Progenitor cell of endocrine pancreas (in vitro differentiated cells): Measurements from ENCODE around the gene BCKDK. TPM values are rescaled to one million over a fixed set of nuclear protein-coding genes. Genes with fewer than 3 reads are reported as not detected.

ENCODE experiments used
- DNase-seq: peaks from one replicate; pipeline ENCODE4 v3.0.0; 2021; ENCODE audit warnings: low spot score; ENCODE audit not compliant: unreplicated experiment
- H3K27ac Mint-ChIP-seq: 2 replicates; pipeline ENCODE4 v1.8.0; 2021; ENCODE audit warnings: mild to moderate bottlenecking, moderate library complexity, mixed read lengths
- H3K27me3 Mint-ChIP-seq: 2 replicates; pipeline ENCODE4 v1.8.0; 2021; ENCODE audit warnings: mixed read lengths
- H3K36me3 Mint-ChIP-seq: 2 replicates; pipeline ENCODE4 v1.8.0; 2022; ENCODE audit warnings: mixed read lengths; ENCODE audit not compliant: insufficient read depth
- H3K4me1 Mint-ChIP-seq: 2 replicates; pipeline ENCODE4 v1.8.0; 2021; ENCODE audit warnings: low read depth, mixed read lengths
- H3K4me3 Mint-ChIP-seq: 2 replicates; pipeline ENCODE4 v1.8.0; 2021; ENCODE audit warnings: low read depth, mild to moderate bottlenecking, moderate library complexity, mixed read lengths
- H3K9me3 Mint-ChIP-seq: 2 replicates; pipeline ENCODE4 v1.8.0; 2021; ENCODE audit warnings: low read depth, mixed read lengths
- total RNA-seq: library from RNA; stranded (reverse); gene quantifications from 2 replicates; pipeline ENCODE4 v1.2.1, GENCODE V29; 2021
- TF ChIP-seq, protein P1 (sequence below): fragments of 200-600 bp; sonication (generic); IDR thresholded peaks from one replicate; pipeline ENCODE4 v1.5.0; 2021; ENCODE audit warnings: antibody characterized with exemption, mild to moderate bottlenecking; ENCODE audit not compliant: unreplicated experiment

Gene BCKDK
- total RNA-seq, 1 donor from 2014 or later: 41.7 TPM

GRCh38 chr16:31145398-31145990 lies 37.3 kb downstream of the BCKDK start:
- H3K4me1 Mint-ChIP-seq: peaks cover 7% of the 10 kb centered on the region
- H3K4me3 Mint-ChIP-seq: no peak overlapping the region
- TF ChIP-seq, protein P1, sequence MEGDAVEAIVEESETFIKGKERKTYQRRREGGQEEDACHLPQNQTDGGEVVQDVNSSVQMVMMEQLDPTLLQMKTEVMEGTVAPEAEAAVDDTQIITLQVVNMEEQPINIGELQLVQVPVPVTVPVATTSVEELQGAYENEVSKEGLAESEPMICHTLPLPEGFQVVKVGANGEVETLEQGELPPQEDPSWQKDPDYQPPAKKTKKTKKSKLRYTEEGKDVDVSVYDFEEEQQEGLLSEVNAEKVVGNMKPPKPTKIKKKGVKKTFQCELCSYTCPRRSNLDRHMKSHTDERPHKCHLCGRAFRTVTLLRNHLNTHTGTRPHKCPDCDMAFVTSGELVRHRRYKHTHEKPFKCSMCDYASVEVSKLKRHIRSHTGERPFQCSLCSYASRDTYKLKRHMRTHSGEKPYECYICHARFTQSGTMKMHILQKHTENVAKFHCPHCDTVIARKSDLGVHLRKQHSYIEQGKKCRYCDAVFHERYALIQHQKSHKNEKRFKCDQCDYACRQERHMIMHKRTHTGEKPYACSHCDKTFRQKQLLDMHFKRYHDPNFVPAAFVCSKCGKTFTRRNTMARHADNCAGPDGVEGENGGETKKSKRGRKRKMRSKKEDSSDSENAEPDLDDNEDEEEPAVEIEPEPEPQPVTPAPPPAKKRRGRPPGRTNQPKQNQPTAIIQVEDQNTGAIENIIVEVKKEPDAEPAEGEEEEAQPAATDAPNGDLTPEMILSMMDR: no peak
- H3K9me3 Mint-ChIP-seq: no peaks in the 10 kb centered on the region
- no peak overlapping the region for H3K27ac Mint-ChIP-seq
- no peaks in the 10 kb centered on the region for H3K36me3 Mint-ChIP-seq
- peaks cover 45% of the 10 kb centered on the region for H3K27me3 Mint-ChIP-seq
- DNase-seq: no peak

DNA sequence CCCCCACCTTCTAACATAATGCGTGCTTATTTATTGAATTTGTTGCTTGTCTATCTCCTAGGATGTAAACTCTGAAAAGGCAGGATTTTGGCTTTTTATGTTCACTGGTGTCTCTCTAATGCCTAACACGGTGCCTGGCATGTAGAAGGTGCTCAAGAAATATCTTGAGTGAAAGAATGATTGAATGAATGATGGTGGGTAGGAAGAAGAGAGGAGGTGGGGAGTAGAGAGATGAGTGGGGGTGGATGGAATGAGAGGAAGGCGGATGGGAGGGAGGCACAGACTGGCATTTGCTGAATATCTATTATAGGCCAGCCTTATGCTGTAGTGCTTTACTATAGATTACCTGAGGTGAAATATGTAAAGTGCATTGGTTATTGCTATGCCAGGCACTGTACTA lies 39.4 kb downstream of the BCKDK start:
- Mint-ChIP-seq H3K27me3 (peaks cover 45% of the 10 kb centered on the region), H3K4me3 (no peak overlapping the region), H3K4me1 (no peaks in the 10 kb centered on the region), H3K36me3 (no peaks in the 10 kb centered on the region), H3K27ac (no peak overlapping the region), H3K9me3 (no peaks in the 10 kb centered on the region)
- TF ChIP-seq, protein P1: no peak
- no peak for DNase-seq

GRCh38 chr16:31148281-31148728 lies 40.1 kb downstream of the BCKDK start:
- TF ChIP-seq, protein P1: no peak
- no peak for DNase-seq
- Mint-ChIP-seq H3K9me3 (no peaks in the 10 kb centered on the region), H3K36me3 (no peaks in the 10 kb centered on the region), H3K27ac (no peak overlapping the region), H3K4me3 (no peak overlapping the region), H3K4me1 (no peaks in the 10 kb centered on the region), H3K27me3 (peaks cover 45% of the 10 kb centered on the region)

- no peaks in the 10 kb centered on the region for H3K4me1 Mint-ChIP-seq
- TF ChIP-seq, protein P1: no peak
- H3K27me3 Mint-ChIP-seq: peaks cover 39% of the 10 kb centered on the region
- no peaks in the 10 kb centered on the region for H3K36me3 Mint-ChIP-seq
- no peak overlapping the region for H3K27ac Mint-ChIP-seq
- DNase-seq: no peak
- H3K4me3 Mint-ChIP-seq: no peak overlapping the region
- H3K9me3 Mint-ChIP-seq: no peaks in the 10 kb centered on the region
Measured at GRCh38 chr16:31148896-31149295, 40.7 kb downstream of the BCKDK start.

- no peak overlapping the region for H3K27ac Mint-ChIP-seq
- H3K4me1 Mint-ChIP-seq: no peaks in the 10 kb centered on the region
- no peaks in the 10 kb centered on the region for H3K36me3 Mint-ChIP-seq
- no peaks in the 10 kb centered on the region for H3K9me3 Mint-ChIP-seq
- H3K4me3 Mint-ChIP-seq: no peak overlapping the region
- TF ChIP-seq, protein P1: no peak
- no peak for DNase-seq
- H3K27me3 Mint-ChIP-seq: peaks cover 39% of the 10 kb centered on the region
Measured at GRCh38 chr16:31149332-31149731, 41.1 kb downstream of the BCKDK start.
